NT2/D1 (cell line): Measurements from ENCODE around the gene C15orf39.
A peak's percentile ranks its signal among the peaks of the same experiment; 100 is the strongest.

Experiments used
- DNase-seq: peaks from one replicate; pipeline ENCODE4 v3.0.0-alpha.2; 2011; ENCODE audit warnings: low read depth, low spot score
- H3K27me3 ChIP-seq: 2 replicates; pipeline ENCODE4 v1.6.0; 2011; ENCODE audit warnings: mild to moderate bottlenecking; ENCODE audit not compliant: insufficient read length, insufficient read depth
- H3K36me3 ChIP-seq: 2 replicates; pipeline ENCODE4 v1.6.1; 2011; ENCODE audit warnings: mild to moderate bottlenecking, low read length, mixed read lengths; ENCODE audit not compliant: insufficient read depth, insufficient read length
- H3K4me1 ChIP-seq: 2 replicates; pipeline ENCODE4 v1.5.1; 2011; ENCODE audit not compliant: insufficient read depth, insufficient read length
- H3K4me3 ChIP-seq: 2 replicates; pipeline ENCODE4 v1.5.1; 2011; ENCODE audit warnings: low read depth; ENCODE audit not compliant: insufficient read length
- H3K9ac ChIP-seq: 2 replicates; pipeline ENCODE4 v1.6.0; 2011; ENCODE audit warnings: low read depth; ENCODE audit not compliant: insufficient read length
- H3K9me3 ChIP-seq: 2 replicates; pipeline ENCODE4 v1.5.1; 2011; ENCODE audit warnings: mild to moderate bottlenecking, low read length; ENCODE audit not compliant: insufficient read depth
- SUZ12 ChIP-seq: IDR thresholded peaks from 2 replicates; pipeline ENCODE4 v1.6.1; 2011; ENCODE audit not compliant: insufficient read length, insufficient read depth; ENCODE audit errors: extremely low read depth
- YY1 ChIP-seq: IDR thresholded peaks from 2 replicates; pipeline ENCODE4 v1.6.1; 2011; ENCODE audit not compliant: insufficient read length, insufficient read depth
- ZNF274 ChIP-seq: IDR thresholded peaks from 2 replicates; pipeline ENCODE4 v1.6.1; 2011; ENCODE audit warnings: mild to moderate bottlenecking, low read depth, low read length

The C15orf39 gene

GRCh38 chr15:75201616-75202250 is at the start of gene C15orf39:
Gene C15orf39, plus strand, starts transcription at chr15:75201882. Its CDS starts 4,167 bp downstream, at chr15:75206049.
- H3K9me3 ChIP-seq, result no peaks in the 10 kb centered on the region
- TF ChIP-seq SUZ12 (no peak), YY1 (no peak), ZNF274 (no peak)
- peaks cover 36% of the 10 kb centered on the region for H3K27me3 ChIP-seq
- H3K36me3 ChIP-seq, result peaks cover 21% of the 10 kb centered on the region
- peak within 1 kb of the TSS; percentile 95 for H3K4me3 ChIP-seq
- DNase-seq, result no peak
- H3K9ac ChIP-seq, result peak within 1 kb of the TSS; percentile 94
- peaks cover 27% of the 10 kb centered on the region for H3K4me1 ChIP-seq

GRCh38 chr15:75152382-75153079 is 49.2 kb upstream of the C15orf39 start:
- Histone ChIP-seq H3K36me3 (no peaks in the 10 kb centered on the region), H3K4me3 (no peak overlapping the region), H3K9ac (no peak overlapping the region), H3K9me3 (peaks cover 14% of the 10 kb centered on the region), H3K4me1 (no peaks in the 10 kb centered on the region), H3K27me3 (no peaks in the 10 kb centered on the region)
- no peak for DNase-seq
- TF ChIP-seq YY1 (no peak), SUZ12 (no peak), ZNF274 (no peak)

DNA sequence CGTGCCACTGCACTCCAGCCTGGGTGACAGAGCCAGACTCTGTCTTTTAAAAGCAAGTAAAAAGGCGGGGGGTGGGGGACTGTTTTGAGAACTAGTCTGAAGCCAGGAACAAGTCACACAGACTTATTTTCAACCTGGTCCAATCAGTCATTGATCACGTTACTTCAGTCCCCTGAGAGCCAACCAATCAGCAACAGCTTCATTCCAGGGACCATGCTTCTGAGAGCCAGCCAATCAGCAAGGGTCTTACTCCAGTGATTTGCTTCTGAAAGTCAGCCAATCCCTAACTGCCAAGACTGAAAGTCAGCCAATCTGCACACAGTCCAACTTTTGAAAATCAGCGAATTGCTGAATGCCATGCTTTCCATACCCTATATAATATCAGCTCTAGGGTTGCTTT is 48.6 kb upstream of the C15orf39 start:
- Histone ChIP-seq H3K4me1 (no peaks in the 10 kb centered on the region), H3K4me3 (no peak overlapping the region), H3K27me3 (no peaks in the 10 kb centered on the region), H3K36me3 (no peaks in the 10 kb centered on the region), H3K9me3 (peaks cover 9% of the 10 kb centered on the region; the same call in 1 of the 2 replicates), H3K9ac (no peak overlapping the region)
- DNase-seq, result no peak
- TF ChIP-seq ZNF274 (no peak), YY1 (no peak), SUZ12 (no peak)

- no peaks in the 10 kb centered on the region for H3K4me1 ChIP-seq
- H3K4me3 ChIP-seq, result no peak overlapping the region
- no peaks in the 10 kb centered on the region for H3K36me3 ChIP-seq
- no peak overlapping the region for H3K9ac ChIP-seq
- DNase-seq, result no peak
- H3K9me3 ChIP-seq, result peaks cover 3% of the 10 kb centered on the region; the same call in 1 of the 2 replicates
- no peak for TF ChIP-seq ZNF274
- no peak for TF ChIP-seq SUZ12
- no peak for TF ChIP-seq YY1
- no peaks in the 10 kb centered on the region for H3K27me3 ChIP-seq
Observed at GRCh38 chr15:75153565-75154276, 48.0 kb upstream of the C15orf39 start.

- H3K36me3 ChIP-seq, result no peaks in the 10 kb centered on the region
- DNase-seq, result no peak
- H3K9ac ChIP-seq, result no peak overlapping the region
- no peaks in the 10 kb centered on the region for H3K4me1 ChIP-seq
- TF ChIP-seq ZNF274, result no peak
- no peak for TF ChIP-seq SUZ12
- no peak for TF ChIP-seq YY1
- H3K27me3 ChIP-seq, result no peaks in the 10 kb centered on the region
- no peak overlapping the region for H3K4me3 ChIP-seq
- no peaks in the 10 kb centered on the region for H3K9me3 ChIP-seq
Observed at GRCh38 chr15:75154461-75155062, 47.1 kb upstream of the C15orf39 start.

- Histone ChIP-seq H3K9me3 (no peaks in the 10 kb centered on the region), H3K4me1 (no peaks in the 10 kb centered on the region), H3K9ac (no peak overlapping the region), H3K4me3 (no peak overlapping the region), H3K27me3 (no peaks in the 10 kb centered on the region), H3K36me3 (no peaks in the 10 kb centered on the region)
- no peak for TF ChIP-seq YY1
- no peak for TF ChIP-seq ZNF274
- TF ChIP-seq SUZ12, result no peak
- DNase-seq, result no peak
Observed at GRCh38 chr15:75156326-75157215, 45.1 kb upstream of the C15orf39 start.
